Activated CD8-positive, alpha-beta memory T cell treated with anti-CD3 and anti-CD28 coated beads, Interleukin-2, amount 50 U/mL, for 48 hours (primary cell): Measurements from ENCODE around the gene MAD1L1.

ENCODE experiments used
- DNase-seq: peaks from one replicate; pipeline ENCODE4 v3.0.0-alpha.2; 2020

Gene MAD1L1

GRCh38 chr7:1794888-1795542 lies 437.7 kb downstream of the MAD1L1 start:
- no peak for DNase-seq

DNA sequence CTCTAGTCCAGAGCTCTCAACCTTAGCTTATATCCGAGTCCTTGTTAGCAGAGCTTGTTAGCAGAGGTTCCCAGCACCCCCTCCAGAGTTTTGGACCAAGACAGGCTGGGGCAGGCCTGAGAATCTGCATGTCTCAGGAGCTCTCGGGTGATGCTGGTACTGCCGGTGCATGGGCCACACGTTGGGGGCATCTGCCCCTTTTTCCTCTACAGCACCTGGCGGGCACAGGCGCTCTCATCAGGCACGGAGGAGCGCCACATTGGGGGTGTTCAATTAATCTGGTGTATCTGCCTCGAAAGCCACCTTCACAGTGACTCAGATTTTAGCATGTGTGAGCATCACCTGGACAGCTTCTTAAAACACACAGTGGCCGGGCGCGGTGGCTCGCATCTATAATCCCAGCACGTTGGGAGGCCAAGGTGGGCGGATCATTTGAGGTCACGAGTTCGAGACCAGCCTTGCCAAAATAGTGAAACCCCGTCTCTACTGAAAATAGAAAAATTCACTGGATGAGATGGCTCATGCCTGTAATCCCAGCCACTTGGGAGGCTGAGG lies 445.0 kb downstream of the MAD1L1 start:
- DNase-seq, result peak; percentile 23

- DNase-seq, result peak; percentile 8
Measured at GRCh38 chr7:1787241-1787640, 445.5 kb downstream of the MAD1L1 start.

- peak; percentile 4 for DNase-seq
Measured at GRCh38 chr7:1785839-1786238, 446.9 kb downstream of the MAD1L1 start.

DNA sequence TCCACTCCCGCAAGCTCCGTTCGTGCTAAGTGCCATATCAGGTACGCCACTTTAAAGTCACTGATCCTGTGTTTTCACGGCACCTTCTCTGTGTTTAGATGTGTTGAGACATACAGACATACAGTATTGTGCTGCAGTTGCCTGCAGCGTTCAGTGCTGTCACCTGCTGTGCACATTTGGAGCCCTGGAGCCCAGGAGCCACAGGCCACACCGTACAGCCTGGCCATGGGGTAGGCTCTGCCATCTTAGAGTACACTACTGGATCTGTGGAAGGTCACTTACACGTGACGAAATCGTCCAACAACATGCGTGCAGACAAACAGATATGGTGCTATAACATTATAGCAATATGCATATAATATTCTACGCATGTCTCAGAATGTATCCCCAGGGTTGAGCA lies 451.4 kb downstream of the MAD1L1 start:
- no peak for DNase-seq

DNA sequence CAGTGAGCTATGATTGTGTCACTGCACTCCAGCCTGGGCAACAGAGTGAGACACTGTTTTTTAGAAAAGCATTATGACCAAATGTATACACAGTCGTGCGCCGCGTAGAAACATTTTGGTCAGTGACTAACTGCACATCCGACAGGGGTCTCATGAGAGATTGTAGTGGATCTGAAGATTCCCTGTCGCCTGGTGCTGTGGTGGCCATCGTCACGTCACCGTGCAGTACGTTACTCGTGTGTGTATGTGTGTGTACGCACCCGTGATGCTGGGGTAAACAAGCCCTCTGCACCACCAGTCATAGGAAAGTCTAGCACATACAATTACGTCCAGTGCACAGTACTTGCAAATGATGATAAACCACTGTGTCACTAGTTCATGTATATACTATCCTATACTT lies 453.3 kb downstream of the MAD1L1 start:
- no peak for DNase-seq

DNA sequence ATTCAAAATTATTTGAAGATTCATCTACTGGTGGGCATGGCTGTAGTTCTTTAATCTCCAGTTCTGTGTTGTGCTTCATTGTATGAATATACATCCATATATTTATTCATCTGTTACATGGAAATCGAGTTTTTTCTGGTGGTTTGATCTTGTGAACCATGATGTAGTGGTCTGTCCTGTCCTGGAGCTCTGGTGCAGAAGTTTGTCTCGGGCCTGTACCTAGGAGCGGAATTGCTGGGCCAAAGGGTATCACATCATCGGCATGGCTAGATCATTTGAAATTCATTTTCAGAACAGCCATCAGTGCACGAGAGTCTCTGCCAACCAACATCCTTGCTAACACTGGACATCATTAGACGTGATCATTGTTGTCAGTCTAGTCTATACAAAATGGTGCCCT lies 455.6 kb downstream of the MAD1L1 start:
- no peak for DNase-seq

GRCh38 chr7:1775389-1775788 lies 457.4 kb downstream of the MAD1L1 start:
- no peak for DNase-seq

DNA sequence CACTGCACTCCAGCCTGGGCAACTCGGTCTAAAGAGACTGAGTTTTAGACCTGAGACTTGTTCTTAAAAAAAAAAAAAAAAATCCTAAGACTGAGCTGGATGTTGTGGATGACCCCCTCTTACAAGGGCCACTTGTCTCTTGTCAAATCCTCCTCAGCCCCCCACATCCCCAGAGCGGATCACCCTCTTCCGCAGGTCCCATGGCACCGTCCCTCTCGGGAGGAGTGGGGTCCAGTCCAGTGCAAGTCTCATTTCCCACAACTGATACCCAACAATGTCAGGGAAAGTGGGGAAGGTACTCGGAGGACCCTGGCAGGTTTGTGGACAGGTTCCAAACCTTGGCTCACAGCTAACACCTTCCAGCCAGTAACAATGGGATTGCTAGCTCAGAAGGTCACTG lies 462.4 kb downstream of the MAD1L1 start:
- no peak for DNase-seq

DNA sequence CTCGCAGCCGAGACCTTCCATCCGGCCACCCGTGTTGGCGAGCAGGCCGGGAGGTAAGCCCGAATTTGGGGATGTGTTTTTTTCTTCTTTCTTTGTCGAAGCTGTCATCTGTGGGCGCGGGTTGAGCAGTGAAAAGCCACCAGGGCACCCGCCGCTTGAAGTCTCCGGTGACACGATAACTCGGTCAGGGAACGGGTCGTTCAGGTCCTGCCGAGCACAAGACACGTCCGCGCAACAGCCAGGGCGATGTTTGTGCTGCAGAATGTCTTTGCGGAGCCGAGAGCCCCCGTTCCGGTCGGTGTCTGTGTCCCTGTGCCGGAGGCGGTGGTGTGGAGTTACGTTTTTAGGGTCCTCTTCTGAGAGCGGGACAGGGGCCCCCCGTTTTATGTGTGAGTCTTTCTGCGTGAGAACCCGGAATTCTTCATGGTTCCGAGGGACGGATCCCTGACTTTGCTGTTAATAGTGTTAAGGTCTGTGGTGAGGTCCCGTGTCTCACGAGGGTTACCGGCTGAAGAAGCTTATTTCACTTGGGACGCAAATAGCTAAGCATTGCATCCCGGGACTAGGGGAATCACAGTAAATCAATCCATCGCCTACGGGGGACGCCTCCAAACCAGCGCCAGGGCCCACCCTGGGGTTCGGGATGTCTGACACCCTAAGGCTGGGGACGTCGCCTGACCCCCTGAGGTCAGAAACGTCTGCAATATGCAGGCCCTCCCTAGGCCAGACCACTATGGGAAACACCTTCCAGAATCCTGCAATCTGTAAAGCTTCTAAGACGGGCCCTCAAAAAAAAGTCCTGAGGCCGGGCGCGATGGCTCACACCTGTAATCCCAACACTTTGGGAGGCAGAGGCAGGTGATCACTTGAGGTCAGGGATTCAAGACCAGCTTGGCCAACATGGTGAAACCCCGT lies 463.2 kb downstream of the MAD1L1 start:
- DNase-seq, result no peak

- DNase-seq, result no peak
Measured at GRCh38 chr7:1768832-1769231, 463.9 kb downstream of the MAD1L1 start.

DNA sequence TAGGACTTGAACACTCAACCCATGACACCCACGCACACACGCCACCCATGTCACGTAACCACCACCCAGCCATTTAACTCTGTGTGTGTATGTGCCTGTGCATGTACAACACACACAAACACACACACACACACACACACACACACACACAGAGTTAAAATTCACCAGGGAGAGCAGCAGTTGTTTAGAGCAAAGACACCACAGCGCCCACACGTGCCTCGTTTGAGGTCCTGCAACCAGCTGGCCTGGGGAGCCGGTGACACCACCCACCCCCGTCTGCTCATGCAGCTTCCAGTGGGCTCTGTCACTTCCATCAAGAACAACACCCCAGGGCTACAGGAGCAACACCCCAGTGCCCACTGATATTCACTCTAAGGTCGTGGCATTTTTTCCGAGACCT lies 465.2 kb downstream of the MAD1L1 start:
- DNase-seq, result no peak
